Common myeloid progenitor, CD34-positive (primary cell): ENCODE measurements around the gene PTPRN2.

ENCODE experiments used
- CTCF ChIA-PET: fragments of 350-600 bp; sonication (Branson Sonifier 250); formaldehyde crosslinking; loops from one replicate; lab custom pipeline; 2021; ENCODE audit warnings: antibody characterized with exemption; lab: Charles Lee
- POLR2A ChIA-PET: fragments of 350-600 bp; sonication (Branson Sonifier 250); formaldehyde crosslinking; loops from one replicate; lab custom pipeline; 2021; ENCODE audit warnings: antibody characterized with exemption; lab: Charles Lee
- DNase-seq, 3 donors: peaks; one replicate each; pipeline versions ENCODE4 v3.0.0 to v3.0.0-alpha.2; 2013
- H3K27ac ChIP-seq, 2 experiments: 1 replicate in 1 of 2; 2 replicates in 1 of 2; pipeline ENCODE4 v1.7.0; 2013; ENCODE audit warnings: inconsistent platforms in 2 of 2, low read length in 2 of 2, mild to moderate bottlenecking in 2 of 2, low read depth in 1 of 2, moderate library complexity in 1 of 2; ENCODE audit not compliant: severe bottlenecking in 2 of 2, insufficient read depth in 1 of 2, poor library complexity in 1 of 2
- H3K27me3 ChIP-seq, 5 experiments: replicated peaks in 2 of 5; 1 replicate in 3 of 5; 2 replicates in 2 of 5; pipeline versions ENCODE4 v1.6.1 to v1.7.0; 2013; ENCODE audit warnings: low read length in 4 of 5, mild to moderate bottlenecking in 2 of 5, moderate library complexity in 2 of 5, inconsistent platforms in 1 of 5; ENCODE audit not compliant: insufficient read depth in 5 of 5, control insufficient read depth in 4 of 5
- H3K36me3 ChIP-seq, 4 experiments: 1 replicate in 2 of 4; 2 replicates in 2 of 4; pipeline versions ENCODE4 v1.6.1 to v1.7.0; 2013; ENCODE audit warnings: low read length in 3 of 4, control low read depth in 1 of 4, mild to moderate bottlenecking in 1 of 4; ENCODE audit not compliant: control insufficient read depth in 4 of 4, insufficient read depth in 4 of 4
- H3K4me1 ChIP-seq, 4 experiments: 1 replicate in 3 of 4; 2 replicates in 1 of 4; pipeline versions ENCODE4 v1.6.1 to v1.7.1; 2013; ENCODE audit warnings: low read length in 3 of 4, mild to moderate bottlenecking in 3 of 4, control low read depth in 1 of 4, inconsistent platforms in 1 of 4, moderate library complexity in 1 of 4; ENCODE audit not compliant: control insufficient read depth in 4 of 4, insufficient read depth in 4 of 4; ENCODE audit errors: control extremely low read depth in 1 of 4
- H3K4me3 ChIP-seq, 7 experiments: 1 replicate in 4 of 7; 2 replicates in 3 of 7; pipeline versions ENCODE4 v1.5.1 to v1.7.0; 2013; ENCODE audit warnings: mild to moderate bottlenecking in 7 of 7, low read length in 6 of 7, moderate library complexity in 6 of 7, inconsistent platforms in 2 of 7, low read depth in 2 of 7, control low read depth in 1 of 7; ENCODE audit not compliant: insufficient read depth in 4 of 7, control insufficient read depth in 1 of 7; ENCODE audit errors: extremely low read depth in 1 of 7
- H3K9me3 ChIP-seq, 5 experiments: 1 replicate in 4 of 5; 2 replicates in 1 of 5; pipeline versions ENCODE4 v1.6.1 to v1.7.1; 2013; ENCODE audit warnings: low read length in 4 of 5, mild to moderate bottlenecking in 2 of 5, inconsistent platforms in 1 of 5, low read depth in 1 of 5, moderate library complexity in 1 of 5; ENCODE audit not compliant: control insufficient read depth in 4 of 5, insufficient read depth in 2 of 5; ENCODE audit errors: control extremely low read depth in 1 of 5
- WGBS: methylation state at CpG from one replicate; pipeline ENCODE4 v1.1.5; 2013; ENCODE audit not compliant: insufficient coverage; 5-methylcytosine and 5-hydroxymethylcytosine counted together

The PTPRN2 gene

DNA sequence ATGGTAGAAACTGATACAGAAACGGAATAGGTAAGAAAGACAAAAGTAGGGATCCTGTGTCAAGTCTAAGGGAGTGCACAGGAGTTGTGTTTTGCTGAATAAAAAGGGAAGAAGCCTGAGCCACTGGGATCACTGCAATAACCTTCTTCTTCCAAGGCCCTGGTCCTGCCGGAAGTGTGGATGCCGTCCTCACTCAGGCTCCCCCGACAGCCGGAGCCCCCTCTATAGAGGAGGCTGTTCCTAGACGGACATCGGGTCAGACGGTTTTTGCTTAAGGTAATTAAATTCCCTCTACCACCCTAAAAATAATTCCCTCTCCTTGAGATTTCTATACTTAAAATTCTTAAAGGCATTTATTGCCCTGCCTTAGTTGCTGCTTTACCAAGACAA lies 566.9 kb downstream of the PTPRN2 start:
- WGBS = 100% methylated on average over 5 of the region's 8 CpGs
- Histone ChIP-seq H3K36me3 (no peaks in the 10 kb centered on the region), H3K9me3 (no peaks in the 10 kb centered on the region), H3K27me3 (peaks cover 0 to 13% (median 2%) of the 10 kb centered on the region in 5 experiments), H3K4me3 (no peak overlapping the region), H3K4me1 (no peaks in the 10 kb centered on the region), H3K27ac (no peak overlapping the region)
- CTCF ChIA-PET = no interaction called here
- POLR2A ChIA-PET = no interaction called here
- no peak for DNase-seq

GRCh38 chr7:158019726-158020705 lies 567.6 kb downstream of the PTPRN2 start:
- H3K36me3 ChIP-seq = no peaks in the 10 kb centered on the region
- no peaks in the 10 kb centered on the region for H3K9me3 ChIP-seq
- WGBS = 97% methylated on average over 21 of the region's 27 CpGs
- no peak for DNase-seq
- peaks cover 0 to 15% (median 2%) of the 10 kb centered on the region in 5 experiments for H3K27me3 ChIP-seq
- CTCF ChIA-PET = no interaction called here
- no peak overlapping the region for H3K4me3 ChIP-seq
- H3K4me1 ChIP-seq = no peaks in the 10 kb centered on the region
- POLR2A ChIA-PET = no interaction called here
- no peak overlapping the region for H3K27ac ChIP-seq

- DNase-seq = no peak
- Histone ChIP-seq H3K9me3 (no peaks in the 10 kb centered on the region), H3K27ac (no peak overlapping the region), H3K4me3 (no peak overlapping the region), H3K4me1 (no peaks in the 10 kb centered on the region), H3K27me3 (peaks cover 0 to 15% (median 2%) of the 10 kb centered on the region in 5 experiments), H3K36me3 (no peaks in the 10 kb centered on the region)
- POLR2A ChIA-PET = no interaction called here
- WGBS = 93% methylated on average over 15 of the region's 20 CpGs
- CTCF ChIA-PET = no interaction called here
These were observed 568.5 kb downstream of the PTPRN2 start for GRCh38 chr7:158018971-158019645.

- ChIA-PET CTCF (no interaction called here), POLR2A (no interaction called here)
- Histone ChIP-seq H3K27me3 (peaks cover 0 to 15% (median 2%) of the 10 kb centered on the region in 5 experiments), H3K4me1 (no peaks in the 10 kb centered on the region), H3K36me3 (no peaks in the 10 kb centered on the region), H3K4me3 (no peak overlapping the region), H3K27ac (no peak overlapping the region), H3K9me3 (no peaks in the 10 kb centered on the region)
- DNase-seq = no peak
- 98% methylated on average over 18 of the region's 19 CpGs for WGBS
These were observed 569.4 kb downstream of the PTPRN2 start for GRCh38 chr7:158018098-158018762.

DNA sequence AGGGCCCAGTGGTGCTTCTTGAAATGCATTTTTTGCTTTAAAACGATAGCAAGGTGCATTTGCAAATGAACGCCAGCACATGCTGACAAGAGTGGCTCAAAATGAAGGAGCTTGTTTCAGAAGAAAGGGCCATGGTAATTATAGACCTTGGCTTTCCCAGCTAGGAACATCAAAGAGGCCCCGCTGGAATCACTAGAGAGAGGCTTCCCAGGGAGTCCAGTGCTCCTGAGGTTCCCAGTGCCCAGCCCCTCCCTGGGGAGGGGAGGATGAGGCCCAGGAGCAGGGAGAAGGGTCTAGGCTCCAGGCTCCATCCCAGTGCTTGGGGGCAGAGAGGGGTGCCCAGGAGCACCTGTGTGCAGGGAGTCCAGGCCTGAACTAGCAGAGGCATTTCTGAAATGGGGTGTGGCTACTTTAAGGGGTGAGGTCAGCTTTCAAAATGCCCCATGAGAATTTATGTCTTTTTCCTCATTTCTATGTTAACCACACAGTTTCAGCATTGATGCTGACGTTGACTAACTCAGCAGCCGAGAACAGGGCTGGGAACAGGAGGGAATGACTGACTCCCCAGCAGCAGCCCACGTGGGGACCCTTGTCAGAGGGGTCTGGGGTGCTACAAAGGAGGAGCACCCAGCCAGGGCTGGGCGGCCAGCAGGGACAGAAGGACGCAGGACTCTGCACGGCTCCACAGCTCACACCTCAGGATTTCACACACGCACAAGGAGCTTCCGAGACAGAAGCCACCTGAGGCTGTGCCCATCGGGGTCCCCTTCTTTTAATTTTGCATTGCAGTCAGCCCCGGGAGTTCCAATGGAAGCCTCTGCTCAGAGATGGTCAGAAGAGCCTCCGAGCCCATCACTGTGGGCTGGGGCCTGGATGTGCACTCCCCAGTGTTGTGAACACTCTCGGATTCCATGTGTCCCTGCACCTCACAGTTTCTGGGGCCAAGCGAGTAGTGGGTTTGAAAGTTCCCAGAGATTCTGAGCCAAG lies 570.2 kb downstream of the PTPRN2 start:
- no peak for DNase-seq
- no peaks in the 10 kb centered on the region for H3K36me3 ChIP-seq
- 76% methylated on average over 15 of the region's 16 CpGs for WGBS
- no peaks in the 10 kb centered on the region for H3K9me3 ChIP-seq
- ChIA-PET POLR2A (no interaction called here), CTCF (no interaction called here)
- H3K27me3 ChIP-seq = peaks cover 0 to 15% (median 2%) of the 10 kb centered on the region in 5 experiments
- H3K4me1 ChIP-seq = no peaks in the 10 kb centered on the region
- no peak overlapping the region for H3K27ac ChIP-seq
- no peak overlapping the region for H3K4me3 ChIP-seq

DNA sequence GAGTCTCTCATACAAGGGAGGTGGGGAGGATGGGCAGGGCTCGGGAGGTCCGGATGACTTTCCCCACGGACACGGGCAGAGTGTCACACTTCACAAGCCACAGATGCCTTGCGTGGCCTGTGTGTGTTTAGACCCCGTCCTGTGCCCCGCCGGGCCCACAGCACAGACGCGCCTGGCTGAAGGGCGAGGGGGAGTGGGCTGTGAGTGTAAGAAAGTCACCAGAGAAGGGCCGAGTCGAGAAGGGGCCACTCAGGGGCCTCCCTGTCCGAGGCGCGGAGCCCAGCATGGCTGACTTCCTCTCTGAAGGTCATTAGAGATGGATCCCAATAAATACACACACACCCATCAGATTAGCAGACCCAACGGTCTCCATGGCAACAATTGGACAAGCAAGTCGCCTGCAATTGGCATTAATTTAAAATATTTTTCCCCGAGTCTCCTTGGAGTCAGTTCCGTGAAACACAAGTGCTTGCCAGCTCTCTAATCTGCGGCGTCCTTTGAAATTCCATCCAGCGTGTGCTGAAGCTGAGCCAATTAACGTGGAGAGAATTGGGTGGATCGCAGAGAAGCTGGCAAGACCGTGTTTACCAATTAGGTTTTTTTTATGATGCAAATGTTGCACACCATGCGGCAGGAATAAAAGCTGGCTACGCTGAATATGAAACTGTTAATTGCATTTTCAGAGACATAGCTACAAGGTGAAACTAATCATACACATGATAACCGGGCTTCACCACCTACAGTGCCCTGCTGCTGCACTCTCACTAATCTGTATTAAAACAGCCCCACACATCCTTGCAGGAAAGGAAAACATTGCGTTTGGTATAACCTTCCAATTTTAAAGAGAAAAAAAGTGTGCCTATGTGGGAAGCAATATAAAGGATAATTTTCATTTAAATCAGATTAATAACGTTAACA lies 571.2 kb downstream of the PTPRN2 start:
- no peak overlapping the region for H3K4me3 ChIP-seq
- no peaks in the 10 kb centered on the region for H3K9me3 ChIP-seq
- no peak overlapping the region for H3K27ac ChIP-seq
- no peaks in the 10 kb centered on the region for H3K36me3 ChIP-seq
- ChIA-PET CTCF (no interaction called here), POLR2A (no interaction called here)
- DNase-seq = no peak
- peaks cover 0 to 15% (median 2%) of the 10 kb centered on the region in 5 experiments for H3K27me3 ChIP-seq
- WGBS = 70% methylated on average over 28 of the region's 31 CpGs
- no peaks in the 10 kb centered on the region for H3K4me1 ChIP-seq
